Measurements from ENCODE around the gene ERG28. TPM values are rescaled to one million over a fixed set of nuclear protein-coding genes. Genes with fewer than 3 reads are reported as not detected.

The ERG28 gene
- total RNA-seq, 1 experiment from 2014 or later = 7.3 TPM

GRCh38 chr14:75672605-75673192 lies 12.0 kb upstream of the ERG28 start:
- H3K36me3 ChIP-seq = peaks cover 6% of the 10 kb centered on the region

DNA sequence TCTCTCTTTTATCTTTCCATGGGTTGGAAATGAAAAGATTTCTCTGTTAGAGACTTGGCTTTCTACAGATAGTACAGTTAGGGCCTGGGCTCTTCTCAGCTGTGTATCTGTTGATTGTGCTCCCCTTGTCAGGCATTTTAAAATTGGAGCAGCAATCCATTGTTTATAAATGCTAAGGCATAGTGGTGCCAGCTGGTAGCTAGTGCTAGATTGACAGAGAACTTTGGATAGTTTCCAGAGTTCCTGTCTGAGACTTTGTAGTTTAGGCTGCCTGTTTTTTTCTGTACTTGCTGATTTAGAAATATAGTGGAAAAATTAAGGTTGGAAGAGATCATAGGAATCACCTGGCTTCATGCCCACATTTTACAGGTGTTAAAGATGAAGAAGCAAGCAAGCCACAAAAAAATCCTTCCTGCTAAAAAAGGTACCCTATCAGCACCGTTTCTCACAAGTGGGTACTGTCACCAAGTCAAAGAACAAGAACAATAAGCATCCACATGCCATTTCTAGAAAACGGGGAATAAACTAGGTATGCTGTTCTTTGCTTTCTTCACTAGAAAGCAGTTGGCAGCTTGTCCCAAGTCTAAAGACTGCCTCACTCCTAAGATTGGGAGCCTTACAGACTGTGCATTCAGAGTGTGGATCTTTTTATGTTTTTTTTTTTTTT lies 6.6 kb upstream of the ERG28 start:
- Histone ChIP-seq H3K9me3 (no peaks in the 10 kb centered on the region), H3K36me3 (peaks cover 6% of the 10 kb centered on the region), H3K4me3 (no peak overlapping the region), H3K27me3 (no peaks in the 10 kb centered on the region)
- no peak for DNase-seq

More at GRCh38 chr14:75672605-75673192, 12.0 kb upstream of the ERG28 start:
- no peak for DNase-seq
- Histone ChIP-seq H3K4me3 (no peak overlapping the region), H3K27me3 (no peaks in the 10 kb centered on the region), H3K9me3 (no peaks in the 10 kb centered on the region)

DNA sequence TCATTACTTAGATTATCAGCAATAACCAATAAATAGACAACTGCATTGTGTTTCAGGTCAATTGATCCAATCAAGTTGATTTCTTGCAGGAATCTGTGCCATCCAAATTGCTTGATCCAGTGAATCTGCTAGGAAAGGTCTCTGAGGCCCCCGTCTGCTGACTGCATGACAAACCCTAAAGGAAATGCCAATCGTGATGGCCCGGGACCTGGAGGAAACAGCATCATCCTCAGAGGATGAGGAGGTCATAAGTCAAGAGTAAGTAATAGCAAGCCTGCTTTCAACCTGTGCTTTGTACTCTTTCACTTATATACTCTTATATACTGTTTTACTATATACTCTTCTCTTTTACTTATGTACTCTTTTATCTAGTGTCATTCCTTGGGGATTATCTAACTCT lies 2.3 kb upstream of the ERG28 start:
- Histone ChIP-seq H3K36me3 (no peaks in the 10 kb centered on the region; the same call in 1 of the 2 replicates), H3K27me3 (no peaks in the 10 kb centered on the region), H3K4me3 (no peak overlapping the region), H3K9me3 (no peaks in the 10 kb centered on the region)
- DNase-seq = no peak

DNA sequence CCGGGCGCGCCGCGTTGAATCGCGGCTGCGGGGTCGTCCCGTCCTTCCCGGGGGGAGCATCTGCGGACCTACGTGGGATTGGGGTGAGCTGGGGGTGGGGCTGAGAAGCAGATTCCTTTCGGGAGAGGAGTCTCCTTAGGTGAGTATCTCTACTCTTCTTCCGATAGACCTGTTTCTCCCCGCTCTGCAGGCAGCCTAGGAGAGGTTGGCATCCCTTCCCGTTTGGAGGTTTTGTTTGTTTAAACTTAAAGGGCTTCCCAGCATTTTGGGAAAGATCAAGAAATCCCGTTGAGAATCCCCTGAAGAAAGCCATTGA lies 781 bp upstream of the ERG28 start:
- no peaks in the 10 kb centered on the region for H3K9me3 ChIP-seq
- no peak for DNase-seq
- no peaks in the 10 kb centered on the region; the same call in 1 of the 2 replicates for H3K36me3 ChIP-seq

DNA sequence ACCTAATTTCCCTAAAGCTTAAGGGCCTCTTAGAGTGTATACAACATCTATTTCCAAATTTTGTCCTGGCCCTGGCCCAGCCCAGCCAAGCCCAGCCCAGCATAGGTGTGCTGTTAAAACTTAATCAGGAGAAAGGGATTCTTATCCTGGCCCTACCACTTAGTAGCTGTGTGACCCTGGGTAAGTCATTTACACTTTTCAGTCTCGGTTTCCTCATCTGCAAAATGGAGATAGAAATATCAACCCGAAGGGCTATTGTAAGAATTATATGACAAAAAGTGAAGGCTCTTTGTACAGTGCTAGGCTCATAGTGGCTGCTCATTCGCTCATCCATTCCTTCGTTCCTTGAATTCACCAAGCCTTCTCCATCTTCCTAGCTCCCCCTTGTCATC lies 442 bp downstream of the ERG28 start:
- no peak for DNase-seq
- H3K4me3 ChIP-seq = peak overlapping the region; percentile 74
- H3K27me3 ChIP-seq = no peaks in the 10 kb centered on the region
- no peaks in the 10 kb centered on the region for H3K9me3 ChIP-seq
- no peaks in the 10 kb centered on the region; the same call in 1 of the 2 replicates for H3K36me3 ChIP-seq

More for the DNA sequence above, 781 bp upstream of the ERG28 start:
- Histone ChIP-seq H3K4me3 (peak overlapping the region; percentile 74), H3K27me3 (no peaks in the 10 kb centered on the region)

- H3K36me3 ChIP-seq = no peaks in the 10 kb centered on the region; the same call in 1 of the 2 replicates
- no peaks in the 10 kb centered on the region for H3K27me3 ChIP-seq
- H3K4me3 ChIP-seq = no peak overlapping the region
- H3K9me3 ChIP-seq = no peaks in the 10 kb centered on the region
- no peak for DNase-seq
Measured at GRCh38 chr14:75658957-75659356, 1.7 kb downstream of the ERG28 start.

DNA sequence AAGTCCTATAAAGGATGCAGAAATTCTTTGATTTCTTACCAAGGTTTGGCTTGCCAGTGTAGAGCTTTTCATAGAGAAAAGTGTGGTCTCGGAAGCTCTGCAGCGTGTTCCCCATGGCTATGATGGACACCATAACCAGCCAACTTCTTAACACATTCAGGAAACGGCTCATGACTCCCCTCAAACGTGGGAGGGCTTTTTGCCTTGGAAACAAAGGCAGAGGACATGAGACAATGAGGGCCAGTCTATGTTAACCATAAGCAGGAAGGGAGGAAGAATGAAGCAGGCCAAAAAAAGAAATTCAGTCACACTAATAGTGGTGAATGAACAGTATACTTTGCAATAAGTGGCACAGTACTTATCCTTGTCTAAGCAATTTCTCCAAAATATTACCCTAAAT lies 3.3 kb downstream of the ERG28 start:
- Histone ChIP-seq H3K4me3 (no peak overlapping the region), H3K36me3 (no peaks in the 10 kb centered on the region), H3K27me3 (no peaks in the 10 kb centered on the region), H3K9me3 (no peaks in the 10 kb centered on the region)
- no peak for DNase-seq

DNA sequence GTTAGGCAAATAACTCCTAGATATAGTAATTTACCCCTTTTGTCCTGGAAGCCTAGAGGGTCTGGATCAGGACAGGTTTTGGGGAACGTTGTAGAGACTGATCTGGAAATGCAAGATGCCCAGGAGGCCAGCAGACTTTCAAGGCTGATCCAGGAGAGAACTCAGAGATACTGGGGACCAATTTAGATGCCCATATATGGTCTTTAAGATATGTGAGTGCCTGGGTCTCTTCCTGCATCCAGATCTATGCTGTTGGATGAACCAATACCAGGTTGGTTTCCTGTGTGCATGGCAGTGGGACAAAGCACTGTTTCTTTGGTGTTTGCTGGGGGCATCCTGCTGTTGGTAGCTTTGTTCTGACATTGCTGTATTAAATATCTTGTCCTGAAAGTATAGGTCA lies 5.4 kb downstream of the ERG28 start:
- no peak overlapping the region for H3K4me3 ChIP-seq
- H3K9me3 ChIP-seq = no peaks in the 10 kb centered on the region
- H3K36me3 ChIP-seq = peaks cover 3% of the 10 kb centered on the region; the same call in 1 of the 2 replicates
- H3K27me3 ChIP-seq = no peaks in the 10 kb centered on the region
- no peak for DNase-seq

DNA sequence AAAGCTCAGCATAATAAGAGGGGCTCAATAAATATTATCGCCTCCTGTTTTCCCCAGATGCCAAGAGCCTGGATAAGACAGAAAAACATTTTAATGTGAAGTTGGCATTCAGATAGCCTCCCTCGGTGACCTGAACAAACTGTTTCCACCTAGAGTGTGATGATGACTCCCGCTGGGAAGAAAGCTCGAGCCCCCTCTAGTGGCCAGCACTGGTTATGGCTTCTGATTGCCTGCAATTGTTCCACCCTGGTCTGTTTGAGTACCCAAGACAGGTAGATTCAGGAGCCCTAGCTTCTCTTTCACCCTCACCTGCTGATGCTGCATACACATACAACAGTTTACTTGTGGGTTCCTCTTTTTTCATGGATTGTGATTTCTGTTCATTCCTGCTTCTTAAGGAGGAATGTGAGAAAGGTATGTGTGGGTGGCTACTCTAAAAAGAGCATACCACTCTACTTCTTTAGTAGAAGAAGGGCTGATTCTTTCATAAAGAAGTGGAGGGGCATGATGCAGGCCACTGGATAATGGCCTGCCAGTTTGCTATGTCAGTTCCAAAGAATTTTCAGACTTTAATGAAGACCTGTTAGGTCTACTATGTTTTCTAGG lies 6.4 kb downstream of the ERG28 start:
- DNase-seq = peak; percentile 22
- peaks cover 3% of the 10 kb centered on the region; the same call in 1 of the 2 replicates for H3K36me3 ChIP-seq
- no peak overlapping the region for H3K4me3 ChIP-seq
- no peaks in the 10 kb centered on the region for H3K9me3 ChIP-seq
- H3K27me3 ChIP-seq = no peaks in the 10 kb centered on the region

DNA sequence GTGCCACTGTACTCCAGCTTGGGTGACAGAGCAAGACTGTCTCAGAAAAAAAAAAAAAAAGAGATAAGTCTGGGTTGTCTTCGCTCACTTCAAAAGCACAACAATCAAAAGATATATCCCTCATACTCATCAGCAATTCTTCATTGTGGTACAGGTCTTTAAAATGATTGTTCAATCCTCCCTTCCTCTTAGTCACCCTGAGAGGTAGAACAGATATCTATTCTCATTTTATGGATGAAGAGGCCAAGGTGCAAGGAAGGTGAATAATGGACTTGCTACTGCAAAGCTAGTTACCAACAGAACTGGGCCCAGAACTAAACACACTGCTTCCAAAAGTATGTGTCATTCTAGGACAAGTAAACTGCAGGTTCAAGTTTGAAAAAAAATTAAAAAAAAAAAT lies 7.1 kb downstream of the ERG28 start:
- H3K9me3 ChIP-seq = no peaks in the 10 kb centered on the region
- DNase-seq = no peak
- no peak overlapping the region for H3K4me3 ChIP-seq
- peaks cover 3% of the 10 kb centered on the region; the same call in 1 of the 2 replicates for H3K36me3 ChIP-seq
- H3K27me3 ChIP-seq = no peaks in the 10 kb centered on the region

DNA sequence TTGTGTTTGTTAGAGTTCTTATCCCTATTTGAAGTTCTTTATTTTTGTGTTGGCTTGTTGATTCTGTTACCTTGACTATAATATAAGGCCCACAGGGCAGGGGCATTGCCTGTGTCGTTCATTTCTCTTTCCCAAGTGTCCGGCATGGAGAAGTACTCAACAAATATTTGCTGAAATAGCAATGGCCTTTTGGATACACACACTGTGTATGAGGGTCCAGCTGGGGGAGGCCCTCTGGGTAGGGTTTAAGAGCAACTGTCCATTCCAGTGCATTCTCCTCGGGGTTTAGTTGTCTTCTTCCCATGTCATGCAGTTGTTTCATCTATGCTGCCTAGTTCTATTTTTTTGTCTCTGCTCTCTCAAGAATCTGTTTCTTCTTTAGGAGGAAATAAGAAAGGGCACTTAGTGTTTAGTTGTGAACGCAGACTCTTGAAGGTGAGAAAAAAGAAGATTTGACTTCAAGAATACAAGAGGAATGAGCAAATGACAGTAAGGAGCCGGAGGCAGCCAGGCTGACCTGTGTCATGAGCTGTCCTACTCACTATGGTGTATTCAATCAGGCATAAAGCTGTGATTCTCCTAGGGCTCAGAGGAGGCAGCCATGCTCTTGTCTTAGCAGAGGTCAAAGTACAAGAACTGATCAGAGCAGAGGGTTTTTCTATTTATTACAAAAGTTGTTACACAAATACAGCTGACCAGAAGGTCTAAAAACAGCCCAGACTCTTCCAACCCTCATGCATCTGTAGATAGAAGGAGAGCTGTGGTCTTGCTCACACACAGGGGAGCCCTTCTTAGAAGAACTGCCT lies 10.2 kb downstream of the ERG28 start:
- Histone ChIP-seq H3K9me3 (no peaks in the 10 kb centered on the region), H3K4me3 (no peak overlapping the region), H3K36me3 (peaks cover 3% of the 10 kb centered on the region; the same call in 1 of the 2 replicates), H3K27me3 (no peaks in the 10 kb centered on the region)
- DNase-seq = no peak

- DNase-seq = no peak
- H3K9me3 ChIP-seq = no peaks in the 10 kb centered on the region
- H3K27me3 ChIP-seq = no peaks in the 10 kb centered on the region
- no peak overlapping the region for H3K4me3 ChIP-seq
- peaks cover 3% of the 10 kb centered on the region; the same call in 1 of the 2 replicates for H3K36me3 ChIP-seq
Measured at GRCh38 chr14:75649773-75650172, 10.9 kb downstream of the ERG28 start.

GRCh38 chr14:75649337-75649736 lies 11.3 kb downstream of the ERG28 start:
- Histone ChIP-seq H3K4me3 (no peak overlapping the region), H3K27me3 (no peaks in the 10 kb centered on the region), H3K36me3 (peaks cover 3% of the 10 kb centered on the region; the same call in 1 of the 2 replicates), H3K9me3 (no peaks in the 10 kb centered on the region)
- no peak for DNase-seq

GRCh38 chr14:75648066-75648838 lies 12.4 kb downstream of the ERG28 start:
- H3K9me3 ChIP-seq = no peaks in the 10 kb centered on the region
- no peaks in the 10 kb centered on the region for H3K27me3 ChIP-seq
- H3K36me3 ChIP-seq = peaks cover 3% of the 10 kb centered on the region; the same call in 1 of the 2 replicates
- DNase-seq = peak; percentile 91
- H3K4me3 ChIP-seq = no peak overlapping the region

GRCh38 chr14:75647640-75648039 lies 13.0 kb downstream of the ERG28 start:
- peak; percentile 2 for DNase-seq
- H3K36me3 ChIP-seq = peaks cover 3% of the 10 kb centered on the region; the same call in 1 of the 2 replicates
- H3K9me3 ChIP-seq = no peaks in the 10 kb centered on the region
- H3K4me3 ChIP-seq = no peak overlapping the region
- H3K27me3 ChIP-seq = no peaks in the 10 kb centered on the region

DNA sequence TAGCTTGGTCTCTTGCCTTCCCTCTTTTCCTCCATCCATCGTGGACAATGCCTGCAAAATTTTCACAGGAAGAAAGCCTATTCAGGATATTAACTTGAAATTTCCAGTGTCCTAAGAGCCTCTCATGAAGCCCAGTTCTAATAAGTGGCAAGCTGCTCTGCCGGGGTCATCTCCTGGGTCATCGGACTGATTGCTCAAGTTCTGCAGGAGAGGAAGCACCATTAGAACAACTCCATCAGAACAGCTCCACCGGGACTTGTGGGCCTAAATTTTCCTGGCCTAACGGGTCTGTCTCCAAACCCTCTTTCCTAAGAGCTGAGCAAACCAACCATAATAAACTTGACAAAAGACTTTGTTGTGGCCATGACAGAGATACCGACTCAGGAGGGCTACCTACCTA lies 13.9 kb downstream of the ERG28 start:
- Histone ChIP-seq H3K27me3 (no peaks in the 10 kb centered on the region), H3K4me3 (no peak overlapping the region), H3K36me3 (peaks cover 3% of the 10 kb centered on the region; the same call in 1 of the 2 replicates), H3K9me3 (no peaks in the 10 kb centered on the region)
- DNase-seq = no peak
